A204.1 (cell line): ENCODE measurements around the gene AFG3L2.

ENCODE experiments used
- FAIRE-seq: peaks from 2 replicates; lab custom pipeline; 2012; peaks lifted over from hg19 to GRCh38; lab: Jason Lieb, UNC

AFG3L2 gene

GRCh38 chr18:12359515-12359927 lies 17.5 kb downstream of the AFG3L2 start:
- FAIRE-seq = no peak

GRCh38 chr18:12352188-12352587 lies 24.8 kb downstream of the AFG3L2 start:
- FAIRE-seq = no peak

- no peak for FAIRE-seq
These were observed 29.1 kb downstream of the AFG3L2 start for GRCh38 chr18:12347895-12348294.

GRCh38 chr18:12346240-12346565 lies 30.8 kb downstream of the AFG3L2 start:
- no peak for FAIRE-seq

GRCh38 chr18:12345491-12346239 lies 31.4 kb downstream of the AFG3L2 start:
- no peak for FAIRE-seq

GRCh38 chr18:12342661-12343060 lies 34.4 kb downstream of the AFG3L2 start:
- no peak for FAIRE-seq

- FAIRE-seq = no peak
These were observed 35.9 kb downstream of the AFG3L2 start for GRCh38 chr18:12340945-12341660.

- FAIRE-seq = no peak
These were observed 38.6 kb downstream of the AFG3L2 start for GRCh38 chr18:12338382-12338781.

GRCh38 chr18:12336887-12337286 lies 40.1 kb downstream of the AFG3L2 start:
- FAIRE-seq = no peak

- no peak for FAIRE-seq
These were observed 40.8 kb downstream of the AFG3L2 start for GRCh38 chr18:12336171-12336613.

GRCh38 chr18:12335503-12335902 lies 41.5 kb downstream of the AFG3L2 start:
- no peak for FAIRE-seq

- no peak for FAIRE-seq
These were observed 42.2 kb downstream of the AFG3L2 start for GRCh38 chr18:12334863-12335262.

GRCh38 chr18:12334366-12334808 lies 42.6 kb downstream of the AFG3L2 start:
- no peak for FAIRE-seq

GRCh38 chr18:12333506-12334290 lies 43.3 kb downstream of the AFG3L2 start:
- no peak for FAIRE-seq

- FAIRE-seq = no peak
These were observed 46.3 kb downstream of the AFG3L2 start for GRCh38 chr18:12330766-12331165.

- no peak for FAIRE-seq
These were observed 47.8 kb downstream of the AFG3L2 start for GRCh38 chr18:12329125-12329698.

GRCh38 chr18:12328179-12328823 lies 48.7 kb downstream of the AFG3L2 start:
- no peak for FAIRE-seq

GRCh38 chr18:12327510-12328178 lies 49.4 kb downstream of the AFG3L2 start:
- no peak for FAIRE-seq

GRCh38 chr18:12326711-12327460 lies 50.1 kb downstream of the AFG3L2 start:
- no peak for FAIRE-seq

- FAIRE-seq = no peak
These were observed 51.2 kb downstream of the AFG3L2 start for GRCh38 chr18:12325726-12326245.
